KOPT-K1 (cell line): ENCODE results near the gene GRM3.

Experiments used
- H3K27ac ChIP-seq: fragments of 200-600 bp; sonication (generic); 2 replicates; pipeline ENCODE4 v1.5.1; 2016; ENCODE audit warnings: antibody characterized with exemption, mild to moderate bottlenecking, low read depth, low read length; ENCODE audit not compliant: poor library complexity, severe bottlenecking
- H3K36me3 ChIP-seq: fragments of 200-600 bp; sonication (generic); 2 replicates; pipeline ENCODE4 v1.5.1; 2017; ENCODE audit warnings: antibody characterized with exemption, mild to moderate bottlenecking, low read length, moderate library complexity; ENCODE audit not compliant: insufficient read depth
- H3K9me3 ChIP-seq: fragments of 200-600 bp; sonication (generic); 2 replicates; pipeline ENCODE4 v1.5.1; 2017; ENCODE audit warnings: antibody characterized with exemption, low read length, mild to moderate bottlenecking; ENCODE audit not compliant: insufficient read depth, poor library complexity, severe bottlenecking

The GRM3 gene

GRCh38 chr7:86867163-86867762 is 223.6 kb downstream of the GRM3 start:
- no peaks in the 10 kb centered on the region for H3K36me3 ChIP-seq
- H3K9me3 ChIP-seq, result no peaks in the 10 kb centered on the region
- H3K27ac ChIP-seq, result no peak overlapping the region

- no peak overlapping the region for H3K27ac ChIP-seq
- no peaks in the 10 kb centered on the region for H3K9me3 ChIP-seq
These were observed 232.4 kb downstream of the GRM3 start for GRCh38 chr7:86876146-86876545.

GRCh38 chr7:86884152-86884551 is 240.4 kb downstream of the GRM3 start:
- Histone ChIP-seq H3K27ac (no peak overlapping the region), H3K9me3 (no peaks in the 10 kb centered on the region), H3K36me3 (no peaks in the 10 kb centered on the region)

More at GRCh38 chr7:86876146-86876545, 232.4 kb downstream of the GRM3 start:
- no peaks in the 10 kb centered on the region for H3K36me3 ChIP-seq

GRCh38 chr7:86889501-86889900 is 245.8 kb downstream of the GRM3 start:
- Histone ChIP-seq H3K27ac (no peak overlapping the region), H3K36me3 (no peaks in the 10 kb centered on the region), H3K9me3 (no peaks in the 10 kb centered on the region)

- no peak overlapping the region for H3K27ac ChIP-seq
- H3K36me3 ChIP-seq, result no peaks in the 10 kb centered on the region
- H3K9me3 ChIP-seq, result no peaks in the 10 kb centered on the region
These were observed 254.5 kb downstream of the GRM3 start for GRCh38 chr7:86898171-86898570.

- H3K36me3 ChIP-seq, result no peaks in the 10 kb centered on the region
- no peak overlapping the region for H3K27ac ChIP-seq
- H3K9me3 ChIP-seq, result no peaks in the 10 kb centered on the region
These were observed 257.2 kb downstream of the GRM3 start for GRCh38 chr7:86900886-86901285.

GRCh38 chr7:86904949-86905834 is 261.5 kb downstream of the GRM3 start:
- Histone ChIP-seq H3K36me3 (no peaks in the 10 kb centered on the region), H3K27ac (no peak overlapping the region), H3K9me3 (no peaks in the 10 kb centered on the region)

- H3K9me3 ChIP-seq, result no peaks in the 10 kb centered on the region
- no peaks in the 10 kb centered on the region for H3K36me3 ChIP-seq
- H3K27ac ChIP-seq, result no peak overlapping the region
These were observed 265.2 kb downstream of the GRM3 start for GRCh38 chr7:86908948-86909347.

- Histone ChIP-seq H3K36me3 (no peaks in the 10 kb centered on the region), H3K9me3 (no peaks in the 10 kb centered on the region), H3K27ac (no peak overlapping the region)
These were observed 267.9 kb downstream of the GRM3 start for GRCh38 chr7:86911659-86912058.

- Histone ChIP-seq H3K36me3 (no peaks in the 10 kb centered on the region), H3K27ac (no peak overlapping the region), H3K9me3 (no peaks in the 10 kb centered on the region)
These were observed 270.0 kb downstream of the GRM3 start for GRCh38 chr7:86913709-86914108.
